ENCODE measurements around the gene ZBTB46.

The ZBTB46 gene

GRCh38 chr20:63696628-63697356, 134.3 kb downstream of the ZBTB46 start, which contains the start of gene TNFRSF6B:
TNFRSF6B (plus strand) TSS chr20:63696652; CDS start chr20:63696768, 116 bp downstream.
- DNase-seq (no peak), ATAC-seq (replicated peaks) (peak; percentile 29 to 31)
- peaks cover 19 to 41% of the 10 kb centered on the region in 2 donors for H3K4me1 Mint-ChIP-seq
- H3K9me3 Mint-ChIP-seq = no peaks in the 10 kb centered on the region
- peak within 1 kb of the TSS; percentile 87 for H3K27ac Mint-ChIP-seq
- H3K36me3 Mint-ChIP-seq = peaks cover 10 to 30% of the 10 kb centered on the region in 2 donors
- peak within 1 kb of the TSS; percentile 50 to 73 for H3K4me3 Mint-ChIP-seq
- no peaks in the 10 kb centered on the region for H3K27me3 Mint-ChIP-seq

- Mint-ChIP-seq H3K4me1 (peaks cover 23 to 41% of the 10 kb centered on the region in 2 donors), H3K27ac (peak overlapping the region; percentile 86), H3K27me3 (no peaks in the 10 kb centered on the region), H3K9me3 (no peaks in the 10 kb centered on the region), H3K4me3 (peak overlapping the region in 1 of 2 donors; percentile 21), H3K36me3 (peaks cover 14 to 35% of the 10 kb centered on the region in 2 donors)
- ATAC-seq (replicated peaks) = peak; percentile 55 to 62
- DNase-seq = no peak
Observed at GRCh38 chr20:63696306-63696627, 134.8 kb downstream of the ZBTB46 start.

GRCh38 chr20:63695424-63696305, 135.4 kb downstream of the ZBTB46 start:
- H3K4me3 Mint-ChIP-seq = peak overlapping the region in 1 of 2 donors; percentile 21
- no peak for ATAC-seq (replicated peaks)
- DNase-seq = no peak
- H3K27ac Mint-ChIP-seq = peak overlapping the region; percentile 86
- no peaks in the 10 kb centered on the region for H3K9me3 Mint-ChIP-seq
- H3K36me3 Mint-ChIP-seq = peaks cover 15 to 37% of the 10 kb centered on the region in 2 donors
- peaks cover 24 to 41% of the 10 kb centered on the region in 2 donors for H3K4me1 Mint-ChIP-seq
- no peaks in the 10 kb centered on the region for H3K27me3 Mint-ChIP-seq

GRCh38 chr20:63694584-63695423, 136.3 kb downstream of the ZBTB46 start:
- peaks cover 12 to 35% of the 10 kb centered on the region in 2 donors for H3K36me3 Mint-ChIP-seq
- no peaks in the 10 kb centered on the region for H3K9me3 Mint-ChIP-seq
- DNase-seq (no peak), ATAC-seq (replicated peaks) (no peak)
- H3K4me1 Mint-ChIP-seq = peaks cover 20 to 36% of the 10 kb centered on the region in 2 donors
- H3K4me3 Mint-ChIP-seq = no peak overlapping the region
- H3K27me3 Mint-ChIP-seq = no peaks in the 10 kb centered on the region
- H3K27ac Mint-ChIP-seq = peak overlapping the region; percentile 14

GRCh38 chr20:63693733-63694583, 137.1 kb downstream of the ZBTB46 start:
- Mint-ChIP-seq H3K4me3 (peak overlapping the region; percentile 59 to 63), H3K27me3 (no peaks in the 10 kb centered on the region), H3K27ac (peak overlapping the region; percentile 94), H3K36me3 (peaks cover 12 to 32% of the 10 kb centered on the region in 2 donors), H3K4me1 (peaks cover 17 to 29% of the 10 kb centered on the region in 2 donors), H3K9me3 (no peaks in the 10 kb centered on the region)
- no peak for DNase-seq
- ATAC-seq (replicated peaks) = no peak

Data from stimulated activated naive B cell treated with anti-CD40 and anti-IgM and Interleukin-4, amounts not matched to agents 10 μg/mL and 1 μg/mL and 100 μg/mL, for 72 hours (primary cell).